H9 (cell line): Measurements from ENCODE around the gene DPP7. TPM values are rescaled to one million over a fixed set of nuclear protein-coding genes. Genes with fewer than 3 reads are reported as not detected.

Experiments used
- DNase-seq: peaks from one replicate; pipeline ENCODE4 v3.0.0-alpha.2; 2017
- H2AFZ ChIP-seq: one replicate; pipeline ENCODE4 v1.6.1; 2013; ENCODE audit warnings: mild to moderate bottlenecking, low read length, control low read depth, moderate library complexity
- H2AK5ac ChIP-seq: 2 replicates; pipeline ENCODE4 v1.6.1; 2013; ENCODE audit warnings: low read length, control low read depth, mixed read lengths; ENCODE audit not compliant: insufficient read length
- H2BK120ac ChIP-seq: one replicate; pipeline ENCODE4 v1.6.1; 2013; ENCODE audit warnings: low read depth, mild to moderate bottlenecking, low read length, control low read depth, inconsistent platforms; ENCODE audit not compliant: poor library complexity, severe bottlenecking
- H2BK12ac ChIP-seq: 2 replicates; pipeline ENCODE4 v1.6.1; 2013; ENCODE audit warnings: low read length, control low read depth, mixed read lengths, low read depth; ENCODE audit not compliant: insufficient read length
- H2BK15ac ChIP-seq: 2 replicates; pipeline ENCODE4 v1.6.1; 2013; ENCODE audit warnings: low read depth, low read length, control low read depth
- H2BK20ac ChIP-seq: one replicate; pipeline ENCODE4 v1.6.1; 2013; ENCODE audit warnings: low read depth, mild to moderate bottlenecking, low read length, control low read depth, inconsistent platforms; ENCODE audit not compliant: poor library complexity, severe bottlenecking
- H2BK5ac ChIP-seq: 2 replicates; pipeline ENCODE4 v1.6.1; 2013; ENCODE audit warnings: low read length, control low read depth, mixed read lengths; ENCODE audit not compliant: insufficient read length
- H3K14ac ChIP-seq: 2 replicates; pipeline ENCODE4 v1.6.1; 2013; ENCODE audit warnings: low read length, control low read depth; ENCODE audit not compliant: insufficient read depth
- H3K18ac ChIP-seq: 2 replicates; pipeline ENCODE4 v1.6.1; 2013; ENCODE audit warnings: low read depth, mild to moderate bottlenecking, mixed read lengths, low read length, control low read depth; ENCODE audit not compliant: insufficient read length
- H3K23ac ChIP-seq: 2 replicates; pipeline ENCODE4 v1.6.1; 2013; ENCODE audit warnings: low read length, control low read depth, mixed read lengths, low read depth; ENCODE audit not compliant: insufficient read length
- H3K23me2 ChIP-seq: 2 replicates; pipeline ENCODE4 v1.6.1; 2013; ENCODE audit warnings: low read depth, mild to moderate bottlenecking, mixed read lengths, low read length, control low read depth; ENCODE audit not compliant: insufficient read length, poor library complexity, severe bottlenecking
- H3K27ac ChIP-seq: 2 replicates; pipeline ENCODE4 v1.5.1; 2013; ENCODE audit warnings: low read length, control low read depth, mixed read lengths, low read depth; ENCODE audit not compliant: insufficient read length
- H3K27me3 ChIP-seq: 2 replicates; pipeline ENCODE4 v1.6.1; 2013; ENCODE audit warnings: low read length, control low read depth, inconsistent platforms; ENCODE audit not compliant: insufficient read depth
- H3K4ac ChIP-seq: 2 replicates; pipeline ENCODE4 v1.6.1; 2013; ENCODE audit warnings: low read depth, mild to moderate bottlenecking, control low read depth, inconsistent platforms, low read length, moderate library complexity
- H3K4me1 ChIP-seq: 2 replicates; pipeline ENCODE4 v1.6.1; 2013; ENCODE audit warnings: low read length, control low read depth, inconsistent platforms; ENCODE audit not compliant: insufficient read depth
- H3K4me2 ChIP-seq: 2 replicates; pipeline ENCODE4 v1.6.1; 2013; ENCODE audit warnings: low read length, control low read depth, mixed read lengths; ENCODE audit not compliant: insufficient read length, insufficient read depth
- H3K56ac ChIP-seq: 2 replicates; pipeline ENCODE4 v1.6.1; 2013; ENCODE audit warnings: low read depth, mild to moderate bottlenecking, mixed read lengths, low read length, control low read depth; ENCODE audit not compliant: insufficient read length
- H3K79me1 ChIP-seq: 2 replicates; pipeline ENCODE4 v1.6.1; 2013; ENCODE audit warnings: low read depth, mild to moderate bottlenecking, moderate library complexity, low read length, control low read depth, inconsistent platforms; ENCODE audit not compliant: insufficient read depth, poor library complexity, severe bottlenecking
- H3K79me2 ChIP-seq: 2 replicates; pipeline ENCODE4 v1.6.1; 2013; ENCODE audit warnings: low read length, control low read depth, inconsistent platforms; ENCODE audit not compliant: insufficient read depth
- H3K9ac ChIP-seq: 2 replicates; pipeline ENCODE4 v1.6.1; 2013; ENCODE audit warnings: low read length, control low read depth, mixed read lengths; ENCODE audit not compliant: insufficient read length; ENCODE audit errors: extremely low read depth
- H3K9me3 ChIP-seq: one replicate; pipeline ENCODE4 v1.6.1; 2013; ENCODE audit warnings: low read depth, low read length, inconsistent platforms; ENCODE audit not compliant: control insufficient read depth
- H3T11ph ChIP-seq: one replicate; pipeline ENCODE4 v1.6.1; 2013; ENCODE audit warnings: mild to moderate bottlenecking, low read length, control low read depth, inconsistent platforms
- H4K20me1 ChIP-seq: one replicate; pipeline ENCODE4 v1.6.1; 2013; ENCODE audit not compliant: control insufficient read depth, insufficient read length, insufficient read depth
- H4K5ac ChIP-seq: 2 replicates; pipeline ENCODE4 v1.6.1; 2013; ENCODE audit warnings: low read depth, mild to moderate bottlenecking, mixed read lengths, low read length, control low read depth; ENCODE audit not compliant: insufficient read length
- H4K8ac ChIP-seq: replicated peaks from 2 replicates; pipeline ENCODE4 v1.6.1; 2013; ENCODE audit warnings: low read length, control low read depth, mixed read lengths, low read depth; ENCODE audit not compliant: insufficient read length
- H4K91ac ChIP-seq: 2 replicates; pipeline ENCODE4 v1.6.1; 2013; ENCODE audit warnings: low read depth, mild to moderate bottlenecking, moderate library complexity, mixed read lengths, low read length, control low read depth; ENCODE audit not compliant: insufficient read length
- H3K27ac Mint-ChIP-seq, 3 experiments: 2 replicates in 2 of 3; 3 replicates in 1 of 3; pipeline ENCODE4 v1.8.0; 2020 to 2021; ENCODE audit warnings: mixed read lengths in 3 of 3, mild to moderate bottlenecking in 1 of 3, moderate library complexity in 1 of 3
- H3K27me3 Mint-ChIP-seq: 2 replicates; pipeline ENCODE4 v1.8.0; 2021; ENCODE audit warnings: low read depth, mild to moderate bottlenecking, moderate library complexity, mixed read lengths
- H3K36me3 Mint-ChIP-seq, 3 experiments: 2 replicates in 2 of 3; 3 replicates in 1 of 3; pipeline ENCODE4 v1.8.0; 2020 to 2021; ENCODE audit warnings: low read depth in 3 of 3, mixed read lengths in 3 of 3; ENCODE audit not compliant: insufficient read depth in 1 of 3
- H3K4me1 Mint-ChIP-seq, 2 experiments: 2 replicates each; pipeline ENCODE4 v1.8.0; 2020; ENCODE audit warnings: mixed read lengths in 2 of 2
- H3K4me3 Mint-ChIP-seq, 2 experiments: 2 replicates in 1 of 2; 3 replicates in 1 of 2; pipeline ENCODE4 v1.8.0; 2020 to 2021; ENCODE audit warnings: mild to moderate bottlenecking in 2 of 2, mixed read lengths in 2 of 2, moderate library complexity in 1 of 2
- H3K9me3 Mint-ChIP-seq, 2 experiments: 2 replicates in 1 of 2; 3 replicates in 1 of 2; pipeline ENCODE4 v1.8.0; 2020; ENCODE audit warnings: mild to moderate bottlenecking in 2 of 2, mixed read lengths in 2 of 2, moderate library complexity in 1 of 2
- WGBS: extraction: QIAGEN DNeasy Blood & Tissue Kit; methylation state at CpG from one replicate; pipeline ENCODE4 v1.1.7; 2013; ENCODE audit warnings: missing lambda C conversion rate, low lambda C conversion rate, mixed read lengths; ENCODE audit not compliant: insufficient read length; ENCODE audit errors: extremely low coverage; 5-methylcytosine and 5-hydroxymethylcytosine counted together
- total RNA-seq: library from RNA; stranded (reverse); gene quantifications from 2 replicates; pipeline ENCODE4 v1.2.1, GENCODE V29; 2021
- TF ChIP-seq, protein P1 (sequence below): fragments of 200-600 bp; sonication (generic); conservative IDR thresholded peaks from 3 replicates; pipeline ENCODE4 v1.8.0; 2021; ENCODE audit warnings: antibody characterized with exemption, mild to moderate bottlenecking

DPP7 gene
- total RNA-seq, 1 experiment from 2014 or later, result 29.4 TPM

DNA sequence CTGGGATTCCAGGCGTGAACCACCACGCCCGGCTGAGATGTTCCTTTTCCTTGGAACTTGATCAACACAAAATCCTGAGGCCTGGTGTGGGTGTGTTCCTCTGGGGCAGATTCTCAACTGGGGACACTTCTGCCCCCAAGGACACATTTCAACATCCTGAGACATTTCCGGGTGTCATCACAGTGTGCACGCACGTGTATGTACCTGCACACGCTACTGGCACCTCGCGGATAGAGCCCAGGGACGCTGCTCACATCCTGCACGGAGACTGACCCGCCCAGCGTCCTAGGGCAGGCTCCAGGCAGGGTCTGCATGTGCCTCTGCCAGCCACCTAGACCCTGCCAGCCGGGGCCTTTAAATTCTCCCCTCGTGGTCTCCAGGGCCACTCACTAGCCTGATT, 52.1 kb downstream of the DPP7 start:
- H3K36me3 Mint-ChIP-seq, result peaks cover 0 to 5% (median 4%) of the 10 kb centered on the region in 3 experiments; a peak in 4 of 7 replicates
- no peak overlapping the region for H4K8ac ChIP-seq
- H2BK20ac ChIP-seq, result no peak overlapping the region
- no peak overlapping the region for H2AFZ ChIP-seq
- H2BK15ac ChIP-seq, result no peak overlapping the region
- H3K14ac ChIP-seq, result no peak overlapping the region
- H3K79me2 ChIP-seq, result no peaks in the 10 kb centered on the region
- H3K4ac ChIP-seq, result no peak overlapping the region
- H3K27ac ChIP-seq, result no peak overlapping the region
- peaks cover 12% of the 10 kb centered on the region for H3K27me3 Mint-ChIP-seq
- H3K79me1 ChIP-seq, result no peaks in the 10 kb centered on the region
- H4K91ac ChIP-seq, result no peak overlapping the region
- no peak overlapping the region for H3K18ac ChIP-seq
- H2BK120ac ChIP-seq, result no peak overlapping the region
- no peaks in the 10 kb centered on the region for H3K23me2 ChIP-seq
- no peak overlapping the region for H3T11ph ChIP-seq
- no peak overlapping the region for H2AK5ac ChIP-seq
- no peak overlapping the region for H3K56ac ChIP-seq
- H2BK5ac ChIP-seq, result no peak overlapping the region
- TF ChIP-seq, protein P1, sequence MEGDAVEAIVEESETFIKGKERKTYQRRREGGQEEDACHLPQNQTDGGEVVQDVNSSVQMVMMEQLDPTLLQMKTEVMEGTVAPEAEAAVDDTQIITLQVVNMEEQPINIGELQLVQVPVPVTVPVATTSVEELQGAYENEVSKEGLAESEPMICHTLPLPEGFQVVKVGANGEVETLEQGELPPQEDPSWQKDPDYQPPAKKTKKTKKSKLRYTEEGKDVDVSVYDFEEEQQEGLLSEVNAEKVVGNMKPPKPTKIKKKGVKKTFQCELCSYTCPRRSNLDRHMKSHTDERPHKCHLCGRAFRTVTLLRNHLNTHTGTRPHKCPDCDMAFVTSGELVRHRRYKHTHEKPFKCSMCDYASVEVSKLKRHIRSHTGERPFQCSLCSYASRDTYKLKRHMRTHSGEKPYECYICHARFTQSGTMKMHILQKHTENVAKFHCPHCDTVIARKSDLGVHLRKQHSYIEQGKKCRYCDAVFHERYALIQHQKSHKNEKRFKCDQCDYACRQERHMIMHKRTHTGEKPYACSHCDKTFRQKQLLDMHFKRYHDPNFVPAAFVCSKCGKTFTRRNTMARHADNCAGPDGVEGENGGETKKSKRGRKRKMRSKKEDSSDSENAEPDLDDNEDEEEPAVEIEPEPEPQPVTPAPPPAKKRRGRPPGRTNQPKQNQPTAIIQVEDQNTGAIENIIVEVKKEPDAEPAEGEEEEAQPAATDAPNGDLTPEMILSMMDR, result no peak
- H4K5ac ChIP-seq, result no peak overlapping the region
- no peaks in the 10 kb centered on the region for H3K4me1 ChIP-seq
- no peak overlapping the region for H3K9ac ChIP-seq
- no CpG with 5 or more reads among the region's 15 CpGs for WGBS
- H2BK12ac ChIP-seq, result no peak overlapping the region
- H3K4me3 Mint-ChIP-seq, result no peak overlapping the region
- peak overlapping the region in 1 of 3 experiments; percentile 49; a peak in 1 of 7 replicates for H3K27ac Mint-ChIP-seq
- H3K27me3 ChIP-seq, result no peaks in the 10 kb centered on the region
- H4K20me1 ChIP-seq, result no peaks in the 10 kb centered on the region
- no peak for DNase-seq
- no peaks in the 10 kb centered on the region for H3K9me3 Mint-ChIP-seq
- peaks cover 0 to 3% of the 10 kb centered on the region in 2 experiments; a peak in 1 of 4 replicates for H3K4me1 Mint-ChIP-seq
- no peaks in the 10 kb centered on the region for H3K9me3 ChIP-seq
- H3K23ac ChIP-seq, result no peak overlapping the region
- no peak overlapping the region for H3K4me2 ChIP-seq

Other genes with a start within 250 kb of the DPP7 start
- gene EDF1, start 248.4 kb downstream of the DPP7 start, total RNA-seq, result 318 and 328 TPM in 2 replicates
- gene TRAF2, start 228.2 kb downstream of the DPP7 start, total RNA-seq, result 48.8 and 49.2 TPM in 2 replicates
- 62.2 and 65.0 TPM in 2 replicates for gene FBXW5, start 170.0 kb downstream of the DPP7 start, total RNA-seq
- gene C8G, start 169.5 kb downstream of the DPP7 start, total RNA-seq, result 0.96 and 1.3 TPM in 2 replicates
- gene LCN12, start 162.5 kb downstream of the DPP7 start, total RNA-seq, result 2.1 and 4.5 TPM in 2 replicates
- gene PTGDS, start 137.2 kb downstream of the DPP7 start, total RNA-seq, result 3.6 and 4.8 TPM in 2 replicates
- 0.18 and 0.20 TPM in 2 replicates for gene LCNL1, start 131.7 kb downstream of the DPP7 start, total RNA-seq
- gene PAXX, start 122.3 kb downstream of the DPP7 start, total RNA-seq, result 46.8 and 51.2 TPM in 2 replicates
- gene CLIC3, start 118.2 kb downstream of the DPP7 start, total RNA-seq, result 0.29 and 0.31 TPM in 2 replicates
- 15.2 and 22.4 TPM in 2 replicates for gene ABCA2, start 86.5 kb downstream of the DPP7 start, total RNA-seq
- not detected in 2 replicates for gene FUT7, start 82.6 kb downstream of the DPP7 start, total RNA-seq
- 51.8 and 57.6 TPM in 2 replicates for gene NPDC1, start 68.6 kb downstream of the DPP7 start, total RNA-seq
- gene ENTPD2, start 60.7 kb downstream of the DPP7 start, total RNA-seq, result 4.0 and 5.1 TPM in 2 replicates
- 29.8 and 30.0 TPM in 2 replicates for gene SAPCD2, start 44.2 kb downstream of the DPP7 start, total RNA-seq
- gene UAP1L1, start 37.2 kb downstream of the DPP7 start, total RNA-seq, result 5.6 and 6.6 TPM in 2 replicates
- 32.7 and 34.9 TPM in 2 replicates for gene MAN1B1, start 27.7 kb downstream of the DPP7 start, total RNA-seq
- gene GRIN1, start 24.4 kb upstream of the DPP7 start, total RNA-seq, result 2.0 and 2.9 TPM in 2 replicates
- gene LRRC26, start 55.3 kb upstream of the DPP7 start, total RNA-seq, result 0.55 and 0.96 TPM in 2 replicates
- gene TMEM210, start 57.3 kb upstream of the DPP7 start, total RNA-seq, result not detected in 2 replicates
- 54.8 and 54.9 TPM in 2 replicates for gene ANAPC2, start 73.8 kb upstream of the DPP7 start, total RNA-seq
- gene SSNA1, start 73.9 kb upstream of the DPP7 start, total RNA-seq, result 69.2 and 69.4 TPM in 2 replicates
- gene TPRN, start 86.0 kb upstream of the DPP7 start, total RNA-seq, result 30.7 and 32.0 TPM in 2 replicates
- 34.1 and 35.5 TPM in 2 replicates for gene TMEM203, start 90.9 kb upstream of the DPP7 start, total RNA-seq
- 44.1 and 45.3 TPM in 2 replicates for gene NDOR1, start 91.0 kb upstream of the DPP7 start, total RNA-seq
- gene RNF208, start 107.5 kb upstream of the DPP7 start, total RNA-seq, result 7.7 and 8.1 TPM in 2 replicates
- 1.0 and 1.9 TPM in 2 replicates for gene CYSRT1, start 110.4 kb upstream of the DPP7 start, total RNA-seq
- gene RNF224, start 112.8 kb upstream of the DPP7 start, total RNA-seq, result 0.15 and 0.20 TPM in 2 replicates
- gene SLC34A3, start 116.2 kb upstream of the DPP7 start, total RNA-seq, result not detected in 2 replicates
- gene TUBB4B, start 126.6 kb upstream of the DPP7 start, total RNA-seq, result 378 and 386 TPM in 2 replicates
- gene STPG3, start 136.6 kb upstream of the DPP7 start, total RNA-seq, result not detected in 2 replicates
- gene NELFB, start 140.6 kb upstream of the DPP7 start, total RNA-seq, result 71.4 and 71.7 TPM in 2 replicates
- gene TOR4A, start 163.0 kb upstream of the DPP7 start, total RNA-seq, result 5.9 and 6.2 TPM in 2 replicates
- 22.8 and 23.8 TPM in 2 replicates for gene NRARP, start 187.5 kb upstream of the DPP7 start, total RNA-seq